ENCODE results near the gene MOGAT2. TPM values are rescaled to one million over a fixed set of nuclear protein-coding genes. Genes with fewer than 3 reads are reported as not detected.

The MOGAT2 gene
- total and polyA plus RNA-seq, 2 of the 4 experiments (the other 2 are of a cell fraction) = not detected

DNA sequence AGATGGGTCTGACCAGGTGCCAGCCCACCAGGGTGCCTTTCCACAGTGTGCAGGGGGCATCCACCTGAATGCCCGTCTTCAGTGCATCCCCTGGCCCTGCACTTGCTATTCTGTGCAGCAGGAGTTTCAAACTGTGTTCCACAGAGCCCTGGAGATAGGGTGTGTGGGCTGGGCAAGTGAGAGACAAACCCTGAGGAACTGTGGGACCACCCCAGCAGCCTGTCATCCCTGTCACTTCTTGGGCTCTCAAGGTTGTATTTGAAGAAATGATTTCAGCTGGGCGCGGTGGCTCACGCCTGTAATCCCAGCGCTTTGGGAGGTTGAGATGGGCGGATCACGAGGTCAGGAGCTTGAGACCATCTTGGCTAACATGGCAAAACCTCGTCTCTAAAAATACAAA, 44.5 kb downstream of the MOGAT2 start:
- in situ Hi-C loops (cut with MboI; ENCODE audit: low sequenced_read_pairs) = no loop called here
- CTCF ChIA-PET = no interaction called here

More for the DNA sequence above, 44.5 kb downstream of the MOGAT2 start:
- no peak overlapping the region for H3K18ac ChIP-seq (ENCODE audit: low read depth, low read length)
- DNase-seq = no peak
- no peak overlapping the region for H4K8ac ChIP-seq (ENCODE audit: low read depth in 2 of 2, low read length in 2 of 2)
- H3K4ac ChIP-seq (ENCODE audit: low read depth, low read length) = no peak overlapping the region
- no peak overlapping the region for H2BK5ac ChIP-seq (ENCODE audit: low read depth, low read length, poor library complexity, severe bottlenecking)
- no peaks in the 10 kb centered on the region for H3K36me3 ChIP-seq (ENCODE audit: control insufficient read depth, insufficient read depth, low read length)
- POLR2A ChIA-PET (ENCODE audit: unreplicated experiment) = no interaction called here
- H2AK5ac ChIP-seq (ENCODE audit: low read depth, low read length) = no peak overlapping the region
- H4K91ac ChIP-seq (ENCODE audit: insufficient read depth, low read depth, low read length) = no peak overlapping the region
- no peaks in the 10 kb centered on the region; the same call in 1 of the 2 replicates for H3K9me1 ChIP-seq (ENCODE audit: insufficient read depth, low read length)
- no CpG with 5 or more reads among the region's 8 CpGs for WGBS, 2 experiments (ENCODE audit: extremely low coverage in 2 of 2, insufficient read length in 1 of 2)
- H4K20me1 ChIP-seq (ENCODE audit: insufficient read depth, low read length) = no peaks in the 10 kb centered on the region
- H2AFZ ChIP-seq (replicated peaks; ENCODE audit: low read length, poor library complexity) = no peak overlapping the region
- TF ChIP-seq MXI1 (IDR thresholded peaks at IDR 0.05; ENCODE audit: borderline replicate concordance, low read depth, low read length) (no peak), POLR2A (IDR thresholded peaks at IDR 0.05; ENCODE audit: low read depth, low read length) (no peak), NFE2L2 (IDR thresholded peaks at IDR 0.05; ENCODE audit: low read depth, low read length) (no peak), CTCF (conservative IDR thresholded peaks at IDR 0.05; ENCODE audit: low read depth, low read length) (no peak), RFX5 (IDR thresholded peaks at IDR 0.05; ENCODE audit: low read depth, low read length) (no peak), RAD21 (IDR thresholded peaks at IDR 0.05; ENCODE audit: low read length) (no peak), MAZ (IDR thresholded peaks at IDR 0.05; ENCODE audit: borderline replicate concordance, low read depth, low read length) (no peak), ELK1 (IDR thresholded peaks at IDR 0.05; ENCODE audit: borderline replicate concordance, low read depth, low read length) (no peak), CHD1 (IDR thresholded peaks at IDR 0.05; ENCODE audit: low read depth, low read length) (no peak), RCOR1 (IDR thresholded peaks at IDR 0.05; ENCODE audit: insufficient replicate concordance, low read length) (no peak), CEBPB (IDR thresholded peaks at IDR 0.05; ENCODE audit: low read depth, low read length) (no peak), FOS (IDR thresholded peaks at IDR 0.05; ENCODE audit: low read depth, low read length) (no peak), SMC3 (IDR thresholded peaks at IDR 0.05; ENCODE audit: low read depth, low read length) (no peak), MAFK (IDR thresholded peaks at IDR 0.05; ENCODE audit: low read depth, low read length) (no peak)
- TF ChIP-seq, protein P1, sequence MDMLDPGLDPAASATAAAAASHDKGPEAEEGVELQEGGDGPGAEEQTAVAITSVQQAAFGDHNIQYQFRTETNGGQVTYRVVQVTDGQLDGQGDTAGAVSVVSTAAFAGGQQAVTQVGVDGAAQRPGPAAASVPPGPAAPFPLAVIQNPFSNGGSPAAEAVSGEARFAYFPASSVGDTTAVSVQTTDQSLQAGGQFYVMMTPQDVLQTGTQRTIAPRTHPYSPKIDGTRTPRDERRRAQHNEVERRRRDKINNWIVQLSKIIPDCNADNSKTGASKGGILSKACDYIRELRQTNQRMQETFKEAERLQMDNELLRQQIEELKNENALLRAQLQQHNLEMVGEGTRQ (IDR thresholded peaks at IDR 0.05; ENCODE audit: low read depth, low read length) = no peak
- H3K27ac ChIP-seq (ENCODE audit: insufficient read depth, low read length) = no peak overlapping the region
- peaks cover 4% of the 10 kb centered on the region for H3K4me1 ChIP-seq (ENCODE audit: control insufficient read depth, insufficient read depth, low read length)
- H3K27me3 ChIP-seq (ENCODE audit: control insufficient read depth, insufficient read depth, low read length) = peaks cover 13% of the 10 kb centered on the region; the same call in 1 of the 2 replicates
- H2BK15ac ChIP-seq (ENCODE audit: low read depth, low read length) = no peak overlapping the region
- H2BK20ac ChIP-seq (ENCODE audit: low read depth, low read length) = no peak overlapping the region
- no peak overlapping the region for H3K4me2 ChIP-seq (ENCODE audit: low read depth, low read length)
- H3K23ac ChIP-seq (ENCODE audit: low read depth, low read length) = no peak overlapping the region
- no peak overlapping the region for H3K14ac ChIP-seq (replicated peaks; ENCODE audit: low read depth, low read length)
- H3K56ac ChIP-seq (ENCODE audit: extremely low read depth, insufficient read depth, low read length) = no peak overlapping the region
- ATAC-seq (ENCODE audit: low read depth) = no peak
- intact Hi-C loops (cut with micrococcal nuclease) (no loop called here), dilution Hi-C loops (cut with HindIII; ENCODE audit: low sequenced_read_pairs, unreplicated experiment) (no loop called here)
- no peak overlapping the region for H2BK120ac ChIP-seq (ENCODE audit: low read depth, low read length)
- H4K5ac ChIP-seq (ENCODE audit: low read depth, low read length) = no peak overlapping the region
- peak overlapping the region; percentile 39 for H2AK9ac ChIP-seq (replicated peaks; ENCODE audit: low read depth, low read length, poor library complexity)
- H3K79me1 ChIP-seq (ENCODE audit: low read depth in 1 of 2, low read length in 2 of 2) = no peaks in the 10 kb centered on the region
- no peak overlapping the region for H3K4me3 ChIP-seq (ENCODE audit: insufficient read depth, low read depth, low read length)
- H3K9ac ChIP-seq (ENCODE audit: low read depth, low read length) = no peak overlapping the region
- H3K9me3 ChIP-seq (ENCODE audit: control insufficient read depth, insufficient read depth, low read length) = no peaks in the 10 kb centered on the region
- no TSS peak for BruUV-seq (replicated peaks)
